Loucy (cell line): Measurements from ENCODE around the gene AMOTL1.

Source experiments
- CTCF ChIP-seq: fragments of 200-600 bp; sonication (generic); conservative IDR thresholded peaks from 2 replicates; pipeline ENCODE4 v1.5.1; 2014; ENCODE audit warnings: mild to moderate bottlenecking, antibody characterized with exemption, low read length
- EZH2phosphoT487 ChIP-seq: fragments of 200-600 bp; IDR thresholded peaks from 2 replicates; pipeline ENCODE4 v1.6.1; 2018; ENCODE audit warnings: antibody characterized with exemption, mild to moderate bottlenecking, moderate library complexity, borderline replicate concordance

- TF ChIP-seq CTCF, result no peak
- TF ChIP-seq EZH2phosphoT487, result no peak
Measured at GRCh38 chr11:94750319-94751217, 17.6 kb upstream of the AMOTL1 start.
